C4-2B (cell line): ENCODE measurements around the gene LRP6.
"Not testable (repeated sequence)": the region's sequence is repeated elsewhere in the genome, so short reads cannot be mapped to it uniquely, and the experiment has no call there.

ENCODE experiments used
- H3K27ac ChIP-seq: fragments of 450-650 bp; 2 replicates; pipeline ENCODE4 v1.5.1; 2017
- ZFX ChIP-seq: fragments of 450-650 bp; IDR thresholded peaks from 2 replicates; pipeline ENCODE4 v1.6.1; 2017
- TF ChIP-seq, protein P1 (sequence below): fragments of 450-650 bp; conservative IDR thresholded peaks from 2 replicates; pipeline ENCODE4 v1.5.1; 2017; ENCODE audit warnings: mild to moderate bottlenecking

Gene LRP6

DNA sequence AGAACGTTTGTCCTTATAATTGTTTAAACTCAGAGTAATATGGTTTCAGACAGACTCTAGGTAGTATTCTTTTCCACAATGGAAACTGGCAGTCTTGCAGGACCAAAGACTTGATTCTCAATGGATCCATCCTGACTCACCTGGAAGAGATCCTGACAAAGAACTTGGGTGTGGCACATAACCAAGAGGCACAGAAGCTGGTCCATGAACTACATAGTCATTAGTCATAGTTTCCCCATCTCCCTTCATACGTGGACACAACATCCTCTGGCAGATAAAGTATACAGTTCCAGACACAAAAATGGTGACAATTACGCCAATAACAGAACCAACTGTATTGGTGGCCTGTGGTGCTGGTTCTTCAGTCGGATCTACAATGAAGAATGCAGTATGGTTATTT lies 140.3 kb downstream of the LRP6 start:
- no peak overlapping the region for H3K27ac ChIP-seq

DNA sequence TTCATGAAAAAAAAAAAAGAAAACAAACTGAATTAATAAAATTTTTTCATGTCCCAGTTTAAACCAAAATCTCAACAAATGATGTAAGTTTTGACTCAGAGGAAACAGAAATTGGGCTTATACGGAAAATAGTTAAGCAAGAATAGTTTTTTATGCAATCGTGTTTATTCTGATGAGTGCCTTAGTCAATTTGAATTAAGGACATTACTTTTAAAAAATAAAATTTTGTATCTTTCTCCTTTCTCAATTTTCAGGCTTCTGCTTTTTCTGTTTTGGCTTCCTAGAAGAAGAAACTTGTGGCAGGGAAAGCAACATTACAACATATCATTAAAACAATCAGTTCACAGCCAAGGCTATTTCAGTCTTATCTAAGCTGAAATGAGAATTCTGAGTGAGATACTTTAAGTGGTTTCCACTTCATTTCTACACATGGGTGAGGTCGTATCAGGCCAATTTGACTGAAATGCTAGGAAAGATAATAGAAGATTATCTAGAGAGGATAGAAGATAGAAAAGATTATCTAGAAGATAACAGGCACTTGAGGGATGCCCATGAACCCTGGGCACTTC lies 143.7 kb downstream of the LRP6 start:
- no peak overlapping the region for H3K27ac ChIP-seq
- TF ChIP-seq, protein P1, sequence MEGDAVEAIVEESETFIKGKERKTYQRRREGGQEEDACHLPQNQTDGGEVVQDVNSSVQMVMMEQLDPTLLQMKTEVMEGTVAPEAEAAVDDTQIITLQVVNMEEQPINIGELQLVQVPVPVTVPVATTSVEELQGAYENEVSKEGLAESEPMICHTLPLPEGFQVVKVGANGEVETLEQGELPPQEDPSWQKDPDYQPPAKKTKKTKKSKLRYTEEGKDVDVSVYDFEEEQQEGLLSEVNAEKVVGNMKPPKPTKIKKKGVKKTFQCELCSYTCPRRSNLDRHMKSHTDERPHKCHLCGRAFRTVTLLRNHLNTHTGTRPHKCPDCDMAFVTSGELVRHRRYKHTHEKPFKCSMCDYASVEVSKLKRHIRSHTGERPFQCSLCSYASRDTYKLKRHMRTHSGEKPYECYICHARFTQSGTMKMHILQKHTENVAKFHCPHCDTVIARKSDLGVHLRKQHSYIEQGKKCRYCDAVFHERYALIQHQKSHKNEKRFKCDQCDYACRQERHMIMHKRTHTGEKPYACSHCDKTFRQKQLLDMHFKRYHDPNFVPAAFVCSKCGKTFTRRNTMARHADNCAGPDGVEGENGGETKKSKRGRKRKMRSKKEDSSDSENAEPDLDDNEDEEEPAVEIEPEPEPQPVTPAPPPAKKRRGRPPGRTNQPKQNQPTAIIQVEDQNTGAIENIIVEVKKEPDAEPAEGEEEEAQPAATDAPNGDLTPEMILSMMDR = no peak
- no peak for TF ChIP-seq ZFX

More for the DNA sequence above, 140.3 kb downstream of the LRP6 start:
- TF ChIP-seq ZFX = no peak
- TF ChIP-seq, protein P1 = no peak

DNA sequence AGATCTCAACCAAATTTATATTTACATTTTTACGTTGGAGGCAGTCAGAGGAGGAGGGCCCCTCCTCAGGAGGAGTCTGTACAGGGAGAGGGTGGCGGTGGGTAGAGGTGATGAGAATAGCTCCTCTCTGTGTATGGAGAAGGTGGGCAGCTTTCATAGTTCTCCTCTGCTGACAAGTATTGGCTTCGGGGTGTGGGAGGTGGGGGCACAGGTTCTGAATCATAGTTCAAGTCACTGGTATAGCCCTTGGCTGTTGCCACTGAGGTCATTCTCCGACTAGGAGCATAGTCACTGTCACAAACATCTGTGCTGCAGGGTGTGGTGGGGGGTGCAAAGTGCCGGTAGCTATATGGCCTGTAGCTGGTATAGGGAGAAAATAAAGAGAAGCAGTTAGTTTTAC lies 145.8 kb downstream of the LRP6 start:
- no peak for TF ChIP-seq ZFX
- TF ChIP-seq, protein P1 = no peak
- no peak overlapping the region for H3K27ac ChIP-seq

DNA sequence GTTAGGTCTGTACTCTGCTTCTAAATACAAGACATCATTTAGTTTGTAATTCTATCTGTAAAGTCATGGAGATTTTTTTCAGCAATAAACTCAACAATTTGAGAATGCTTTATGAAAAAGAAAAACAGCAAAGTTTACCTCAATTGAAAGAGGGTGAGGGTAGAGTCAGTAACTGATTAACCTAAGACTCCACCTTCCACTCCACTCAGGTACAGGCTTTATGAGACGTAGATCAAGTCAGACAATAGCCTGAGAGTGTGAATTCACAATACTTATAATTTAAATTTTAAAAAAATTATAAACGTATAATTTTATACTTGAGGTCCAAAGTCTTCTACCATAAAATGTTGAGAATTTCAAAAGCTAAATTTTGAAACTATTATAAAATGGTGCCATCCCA lies 150.2 kb downstream of the LRP6 start:
- no peak overlapping the region for H3K27ac ChIP-seq
- TF ChIP-seq, protein P1 = no peak
- TF ChIP-seq ZFX = no peak

DNA sequence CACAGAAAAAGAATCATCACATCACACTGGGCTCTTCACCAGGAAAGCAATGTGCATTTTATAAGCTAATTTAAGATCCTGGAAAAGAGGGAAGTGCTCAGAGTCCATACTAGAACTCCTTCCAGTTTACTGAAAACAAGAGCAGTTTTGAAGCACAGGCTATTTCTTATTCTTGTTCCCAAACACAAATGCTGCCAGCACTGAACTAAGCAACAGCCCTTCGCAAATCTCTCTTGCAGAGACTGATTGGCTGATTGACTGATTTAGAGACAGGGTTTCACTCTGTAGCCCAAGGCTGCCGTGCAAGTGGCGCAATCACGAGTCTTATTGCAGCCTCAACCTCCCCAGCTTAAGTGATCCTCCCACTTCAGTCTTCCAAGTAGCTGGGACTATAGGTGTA lies 151.3 kb downstream of the LRP6 start:
- no peak overlapping the region for H3K27ac ChIP-seq
- TF ChIP-seq, protein P1 = no peak
- TF ChIP-seq ZFX = no peak

DNA sequence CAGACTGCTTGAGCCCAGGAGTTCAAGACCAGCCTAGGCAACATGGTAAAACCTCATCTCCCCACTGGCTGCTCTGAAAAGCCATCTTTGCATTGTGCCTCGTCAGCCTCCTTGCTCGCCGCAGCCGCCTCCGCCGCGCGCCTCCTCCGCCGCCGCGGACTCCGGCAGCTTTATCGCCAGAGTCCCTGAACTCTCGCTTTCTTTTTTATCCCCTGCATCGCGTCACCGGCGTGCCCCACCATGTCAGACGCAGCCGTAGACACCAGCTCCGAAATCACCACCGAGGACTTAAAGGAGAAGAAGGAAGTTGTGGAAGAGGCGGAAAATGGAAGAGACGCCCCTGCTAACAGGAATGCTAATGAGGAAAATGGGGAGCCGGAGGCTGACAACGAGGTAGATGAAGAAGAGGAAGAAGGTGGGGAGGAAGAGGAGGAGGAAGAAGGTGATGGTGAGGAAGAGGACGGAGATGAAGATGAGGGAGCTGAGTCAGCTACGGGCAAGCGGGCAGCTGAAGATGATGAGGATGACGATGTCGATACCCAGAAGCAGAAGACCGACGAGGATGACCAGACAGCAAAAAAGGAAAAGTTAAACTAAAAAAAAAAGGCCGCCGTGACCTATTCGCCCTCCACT lies 155.8 kb downstream of the LRP6 start:
- not testable (repeated sequence) for H3K27ac ChIP-seq

DNA sequence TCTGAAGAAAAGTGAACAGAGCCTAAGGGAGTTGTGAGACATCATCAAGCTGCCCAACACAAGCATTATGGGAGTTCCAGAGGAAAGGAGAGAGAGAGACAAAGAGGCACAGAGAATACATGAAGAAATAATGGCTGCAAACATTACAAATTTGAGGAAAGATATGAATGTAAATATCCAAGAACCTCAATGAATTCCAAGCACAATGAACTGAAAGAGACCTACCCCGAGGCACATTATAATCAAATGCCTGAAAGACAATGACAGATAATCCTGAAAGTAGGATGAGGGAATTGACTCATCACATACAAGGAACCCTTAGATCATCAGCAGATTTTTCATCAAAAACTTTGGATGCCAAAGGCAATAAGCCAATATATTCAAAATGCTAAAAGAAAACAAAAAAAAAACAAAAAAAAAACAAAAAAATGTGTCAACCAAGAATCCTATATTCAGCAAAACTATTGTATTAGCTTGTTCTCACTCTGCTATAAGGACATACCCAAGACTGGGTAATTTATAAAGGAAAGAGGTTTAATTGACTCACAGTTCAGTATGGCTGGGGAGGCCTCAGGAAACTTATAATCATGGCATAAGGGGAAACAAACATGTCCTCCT lies 158.3 kb downstream of the LRP6 start:
- H3K27ac ChIP-seq = no peak overlapping the region
- TF ChIP-seq ZFX = no peak
- TF ChIP-seq, protein P1 = no peak
